DND-41 (cell line): ENCODE data around the gene SDCBP2.

Experiments
- ATAC-seq: fragments of 200-7000 bp; cut with Tn5 transposase; 3 replicates; pipeline ENCODE4 v1.9.1; 2021; ENCODE audit warnings: low read depth; ENCODE audit not compliant: insufficient read depth
- DNase-seq: peaks from one replicate; pipeline ENCODE4 v3.0.0-alpha.2; 2020
- H2AFZ ChIP-seq: 2 replicates; pipeline ENCODE4 v1.6.0; 2012; ENCODE audit warnings: low read depth, low read length
- H3K27ac ChIP-seq: 2 replicates; pipeline ENCODE4 v1.5.1; 2012; ENCODE audit warnings: low read length, inconsistent platforms
- H3K27me3 ChIP-seq: fragments of 200-600 bp; sonication (generic); 2 replicates; pipeline ENCODE4 v1.6.0; 2012; ENCODE audit warnings: low read length, mild to moderate bottlenecking, inconsistent platforms; ENCODE audit not compliant: insufficient read depth, poor library complexity
- H3K36me3 ChIP-seq: 2 replicates; pipeline ENCODE4 v1.5.1; 2012; ENCODE audit warnings: low read length, inconsistent platforms; ENCODE audit not compliant: insufficient read depth
- H3K4me1 ChIP-seq: 2 replicates; pipeline ENCODE4 v1.5.1; 2012; ENCODE audit warnings: mild to moderate bottlenecking, low read length; ENCODE audit not compliant: insufficient read depth
- H3K4me2 ChIP-seq: 2 replicates; pipeline ENCODE4 v1.6.0; 2012; ENCODE audit warnings: mild to moderate bottlenecking, moderate library complexity, low read length, inconsistent platforms; ENCODE audit not compliant: insufficient read depth
- H3K4me3 ChIP-seq, 2 experiments: fragments of 200-600 bp in 1 of 2; shearing (Covaris generic) in 1 of 2; 2 replicates each; pipeline ENCODE4 v1.5.1; 2012 to 2016; ENCODE audit warnings: inconsistent platforms in 2 of 2, low read length in 2 of 2, mild to moderate bottlenecking in 2 of 2, low read depth in 1 of 2, moderate library complexity in 1 of 2
- H3K79me2 ChIP-seq: 2 replicates; pipeline ENCODE4 v1.6.0; 2012; ENCODE audit warnings: low read length, inconsistent platforms; ENCODE audit not compliant: insufficient read depth
- H3K9ac ChIP-seq: 2 replicates; pipeline ENCODE4 v1.6.0; 2012; ENCODE audit warnings: low read depth, mild to moderate bottlenecking, inconsistent platforms, low read length, moderate library complexity
- H3K9me3 ChIP-seq: 2 replicates; pipeline ENCODE4 v1.5.1; 2012; ENCODE audit warnings: low read length, moderate library complexity, mild to moderate bottlenecking, inconsistent platforms; ENCODE audit not compliant: insufficient read depth, severe bottlenecking
- H4K20me1 ChIP-seq: 2 replicates; pipeline ENCODE4 v1.6.0; 2012; ENCODE audit warnings: low read length; ENCODE audit not compliant: insufficient read depth
- EZH2 ChIP-seq: IDR thresholded peaks from 3 replicates; pipeline ENCODE4 v1.6.1; 2012; ENCODE audit warnings: borderline replicate concordance, low read depth, mild to moderate bottlenecking, moderate library complexity, low read length, inconsistent platforms; ENCODE audit not compliant: severe bottlenecking
- TF ChIP-seq, protein P1 (sequence below): IDR thresholded peaks from 2 replicates; pipeline ENCODE4 v1.5.1; 2012; ENCODE audit warnings: borderline replicate concordance, low read length, moderate library complexity, mild to moderate bottlenecking; ENCODE audit not compliant: poor library complexity, severe bottlenecking; ENCODE audit errors: extremely low read depth

SDCBP2 gene

GRCh38 chr20:1293641-1294379 is 35.1 kb downstream of the SDCBP2 start:
- Histone ChIP-seq H3K4me1 (no peaks in the 10 kb centered on the region), H3K4me3 (no peak overlapping the region), H2AFZ (no peak overlapping the region), H3K27me3 (peaks cover 12% of the 10 kb centered on the region), H3K36me3 (no peaks in the 10 kb centered on the region), H4K20me1 (peaks cover 2% of the 10 kb centered on the region; the same call in 1 of the 2 replicates), H3K9me3 (no peaks in the 10 kb centered on the region), H3K9ac (no peak overlapping the region), H3K27ac (no peak overlapping the region), H3K79me2 (no peaks in the 10 kb centered on the region), H3K4me2 (no peak overlapping the region)
- no peak for ATAC-seq
- no peak for TF ChIP-seq EZH2
- TF ChIP-seq, protein P1, sequence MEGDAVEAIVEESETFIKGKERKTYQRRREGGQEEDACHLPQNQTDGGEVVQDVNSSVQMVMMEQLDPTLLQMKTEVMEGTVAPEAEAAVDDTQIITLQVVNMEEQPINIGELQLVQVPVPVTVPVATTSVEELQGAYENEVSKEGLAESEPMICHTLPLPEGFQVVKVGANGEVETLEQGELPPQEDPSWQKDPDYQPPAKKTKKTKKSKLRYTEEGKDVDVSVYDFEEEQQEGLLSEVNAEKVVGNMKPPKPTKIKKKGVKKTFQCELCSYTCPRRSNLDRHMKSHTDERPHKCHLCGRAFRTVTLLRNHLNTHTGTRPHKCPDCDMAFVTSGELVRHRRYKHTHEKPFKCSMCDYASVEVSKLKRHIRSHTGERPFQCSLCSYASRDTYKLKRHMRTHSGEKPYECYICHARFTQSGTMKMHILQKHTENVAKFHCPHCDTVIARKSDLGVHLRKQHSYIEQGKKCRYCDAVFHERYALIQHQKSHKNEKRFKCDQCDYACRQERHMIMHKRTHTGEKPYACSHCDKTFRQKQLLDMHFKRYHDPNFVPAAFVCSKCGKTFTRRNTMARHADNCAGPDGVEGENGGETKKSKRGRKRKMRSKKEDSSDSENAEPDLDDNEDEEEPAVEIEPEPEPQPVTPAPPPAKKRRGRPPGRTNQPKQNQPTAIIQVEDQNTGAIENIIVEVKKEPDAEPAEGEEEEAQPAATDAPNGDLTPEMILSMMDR, result no peak
- no peak for DNase-seq

DNA sequence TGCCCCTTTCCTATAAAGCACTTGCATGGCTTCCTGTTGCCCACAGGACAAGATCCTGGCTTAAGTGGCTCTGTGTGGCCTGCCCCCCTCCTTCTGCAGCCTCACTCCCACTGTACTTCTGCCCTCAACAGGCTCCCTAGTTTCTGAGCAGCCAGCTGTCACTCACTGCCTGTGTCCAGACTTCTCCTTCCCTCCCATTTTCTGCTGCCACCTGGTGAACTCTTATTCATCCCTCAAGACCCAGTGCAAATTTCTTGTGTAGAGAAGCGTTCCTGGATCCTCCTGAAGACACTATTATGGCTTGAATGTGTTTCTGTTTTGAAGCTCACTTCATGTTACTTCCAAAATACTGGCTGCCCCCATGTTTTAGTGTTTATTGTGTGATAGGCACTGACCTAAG is 36.3 kb downstream of the SDCBP2 start:
- Histone ChIP-seq H3K36me3 (no peaks in the 10 kb centered on the region), H3K27me3 (peaks cover 12% of the 10 kb centered on the region), H3K9ac (no peak overlapping the region), H3K9me3 (no peaks in the 10 kb centered on the region), H3K27ac (no peak overlapping the region), H3K4me2 (no peak overlapping the region), H3K4me1 (no peaks in the 10 kb centered on the region), H2AFZ (no peak overlapping the region), H3K79me2 (no peaks in the 10 kb centered on the region), H3K4me3 (no peak overlapping the region), H4K20me1 (peaks cover 2% of the 10 kb centered on the region; the same call in 1 of the 2 replicates)
- no peak for DNase-seq
- ATAC-seq, result no peak
- TF ChIP-seq EZH2, result no peak
- TF ChIP-seq, protein P1, result no peak

DNA sequence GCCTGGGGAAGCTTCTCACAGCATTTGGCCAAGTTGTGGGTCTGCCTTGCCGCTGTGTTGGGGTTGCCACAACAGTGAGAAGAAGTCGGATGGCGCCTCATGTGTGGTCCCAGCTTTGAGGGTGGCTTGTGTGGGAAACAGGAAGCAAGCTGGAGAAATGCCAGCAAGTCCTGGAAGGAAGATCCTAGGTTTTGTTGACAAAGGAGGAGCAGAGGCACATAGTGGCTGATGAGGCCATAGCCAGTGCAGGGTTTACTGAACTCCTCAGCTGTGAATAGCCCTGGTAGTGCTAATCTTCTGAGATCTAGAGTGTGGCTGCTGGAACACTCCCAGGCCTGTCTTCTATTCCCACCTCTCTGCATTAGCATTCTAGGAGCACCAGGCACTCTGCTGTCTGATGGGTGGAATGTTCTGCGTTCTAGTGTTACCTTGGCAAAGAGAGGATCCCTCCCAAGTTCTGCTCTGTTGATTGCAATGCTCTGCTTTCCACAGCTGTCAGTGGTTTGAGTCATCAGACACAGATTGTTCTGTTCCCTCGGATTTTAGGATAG is 37.7 kb downstream of the SDCBP2 start:
- TF ChIP-seq EZH2, result no peak
- no peaks in the 10 kb centered on the region for H3K36me3 ChIP-seq
- no peak for ATAC-seq
- no peaks in the 10 kb centered on the region for H3K79me2 ChIP-seq
- H3K4me2 ChIP-seq, result no peak overlapping the region
- H3K4me1 ChIP-seq, result peaks cover 7% of the 10 kb centered on the region; the same call in 1 of the 2 replicates
- H3K9ac ChIP-seq, result no peak overlapping the region
- DNase-seq, result no peak
- H3K27me3 ChIP-seq, result peaks cover 17% of the 10 kb centered on the region
- H2AFZ ChIP-seq, result no peak overlapping the region
- H4K20me1 ChIP-seq, result peaks cover 2% of the 10 kb centered on the region; the same call in 1 of the 2 replicates
- no peaks in the 10 kb centered on the region for H3K9me3 ChIP-seq
- no peak overlapping the region for H3K27ac ChIP-seq
- no peak overlapping the region for H3K4me3 ChIP-seq

- Histone ChIP-seq H3K4me2 (no peak overlapping the region), H3K79me2 (no peaks in the 10 kb centered on the region), H3K4me1 (peaks cover 9% of the 10 kb centered on the region; the same call in 1 of the 2 replicates), H3K4me3 (no peak overlapping the region), H3K9me3 (no peaks in the 10 kb centered on the region), H3K36me3 (no peaks in the 10 kb centered on the region), H3K27me3 (peaks cover 27% of the 10 kb centered on the region), H2AFZ (no peak overlapping the region), H3K9ac (no peak overlapping the region), H3K27ac (no peak overlapping the region), H4K20me1 (no peaks in the 10 kb centered on the region; the same call in 1 of the 2 replicates)
- ATAC-seq, result no peak
- no peak for TF ChIP-seq EZH2
- TF ChIP-seq, protein P1, result no peak
- no peak for DNase-seq
These were observed 41.0 kb downstream of the SDCBP2 start for GRCh38 chr20:1287787-1288569.
